Measurements from ENCODE around the gene MCF2L.

DNA sequence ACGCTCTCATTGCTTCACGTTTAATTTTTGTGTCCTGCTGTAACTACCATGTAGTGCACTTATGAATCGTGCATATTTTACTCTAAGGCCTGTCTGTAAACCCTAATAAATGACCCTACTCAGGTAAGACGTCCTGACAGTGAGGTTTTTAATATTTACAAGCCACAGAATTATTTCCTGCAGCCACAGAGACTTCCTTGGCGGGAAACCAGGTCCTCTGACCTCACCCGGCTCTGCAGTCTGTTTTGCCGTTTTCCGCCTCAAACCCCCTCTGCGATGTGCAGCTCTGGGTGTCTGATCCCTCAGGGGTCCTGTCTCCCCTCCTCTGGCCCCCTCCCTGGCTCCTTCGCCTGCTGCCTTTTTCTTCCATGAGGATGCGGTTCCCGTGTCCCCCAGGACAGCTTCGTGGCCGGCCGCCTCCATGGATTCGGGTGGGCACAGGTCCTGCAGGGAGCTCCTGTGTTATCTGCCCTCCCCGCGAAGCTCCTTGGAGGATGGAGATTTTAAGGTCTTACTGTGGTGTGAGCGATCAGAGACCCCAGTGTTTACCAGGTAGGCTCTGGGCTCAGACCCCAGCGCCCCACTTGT is 66.3 kb downstream of the MCF2L start:
- TF ChIP-seq, protein P1, sequence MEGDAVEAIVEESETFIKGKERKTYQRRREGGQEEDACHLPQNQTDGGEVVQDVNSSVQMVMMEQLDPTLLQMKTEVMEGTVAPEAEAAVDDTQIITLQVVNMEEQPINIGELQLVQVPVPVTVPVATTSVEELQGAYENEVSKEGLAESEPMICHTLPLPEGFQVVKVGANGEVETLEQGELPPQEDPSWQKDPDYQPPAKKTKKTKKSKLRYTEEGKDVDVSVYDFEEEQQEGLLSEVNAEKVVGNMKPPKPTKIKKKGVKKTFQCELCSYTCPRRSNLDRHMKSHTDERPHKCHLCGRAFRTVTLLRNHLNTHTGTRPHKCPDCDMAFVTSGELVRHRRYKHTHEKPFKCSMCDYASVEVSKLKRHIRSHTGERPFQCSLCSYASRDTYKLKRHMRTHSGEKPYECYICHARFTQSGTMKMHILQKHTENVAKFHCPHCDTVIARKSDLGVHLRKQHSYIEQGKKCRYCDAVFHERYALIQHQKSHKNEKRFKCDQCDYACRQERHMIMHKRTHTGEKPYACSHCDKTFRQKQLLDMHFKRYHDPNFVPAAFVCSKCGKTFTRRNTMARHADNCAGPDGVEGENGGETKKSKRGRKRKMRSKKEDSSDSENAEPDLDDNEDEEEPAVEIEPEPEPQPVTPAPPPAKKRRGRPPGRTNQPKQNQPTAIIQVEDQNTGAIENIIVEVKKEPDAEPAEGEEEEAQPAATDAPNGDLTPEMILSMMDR (conservative IDR thresholded peaks at IDR 0.05; ENCODE audit: low read length) = no peak
- TF ChIP-seq EZH2phosphoT487 (IDR thresholded peaks at IDR 0.05; ENCODE audit: borderline replicate concordance, low read depth, low read length) = no peak

Measured in OCI-LY7 (cell line).